Kidney epithelial cell (primary cell): Measurements from ENCODE around the gene CELSR1. TPM values are rescaled to one million over a fixed set of nuclear protein-coding genes. Genes with fewer than 3 reads are reported as not detected.
A peak's percentile ranks its signal among the peaks of the same experiment; 100 is the strongest.

Experiments
- DNase-seq: peaks from one replicate; pipeline ENCODE4 v3.0.0-alpha.2; 2010; ENCODE audit warnings: low read depth
- H3K27me3 ChIP-seq: 2 replicates; pipeline ENCODE4 v1.6.0; 2011; ENCODE audit warnings: low read length; ENCODE audit not compliant: control insufficient read depth, insufficient read depth
- H3K36me3 ChIP-seq: 2 replicates; pipeline ENCODE4 v1.5.1; 2011; ENCODE audit warnings: low read length; ENCODE audit not compliant: control insufficient read depth, insufficient read depth
- H3K4me3 ChIP-seq: 2 replicates; pipeline ENCODE4 v1.5.1; 2011; ENCODE audit warnings: low read depth, mild to moderate bottlenecking, control low read depth, low read length
- total RNA-seq: library from RNA; depleted of rRNA; stranded (reverse); fragments of >200 nt; gene quantifications from 2 replicates; pipeline ENCODE4 v1.2.3, GENCODE V29; 2015
- TF ChIP-seq, protein P1 (sequence below): IDR thresholded peaks from 2 replicates; pipeline ENCODE4 v1.5.1; 2011; ENCODE audit warnings: mild to moderate bottlenecking, moderate library complexity, low read length, control low read depth, inconsistent platforms; ENCODE audit not compliant: insufficient read depth, poor library complexity, severe bottlenecking

Gene CELSR1
- total RNA-seq, 1 donor from 2014 or later, result 180 TPM

DNA sequence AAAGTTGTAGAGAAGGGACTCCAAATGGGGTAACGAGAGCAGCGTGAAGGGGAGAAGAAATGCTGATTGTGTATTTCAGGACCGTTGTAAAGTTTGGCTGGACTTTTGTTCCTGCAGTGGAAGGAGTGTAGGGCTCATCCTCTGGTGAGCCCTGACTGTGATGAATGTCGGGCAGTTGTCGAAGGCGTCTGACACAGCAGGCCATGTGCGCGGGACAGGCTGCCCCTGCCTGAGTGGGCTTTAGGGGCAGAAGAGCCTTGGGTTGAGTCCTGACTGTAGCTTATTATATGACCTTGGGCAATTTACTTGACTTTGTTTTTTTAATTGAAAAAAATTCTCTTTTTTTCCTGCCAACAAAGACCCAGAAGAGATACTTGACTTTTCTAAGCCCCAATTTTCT, 198.8 kb downstream of the CELSR1 start:
- TF ChIP-seq, protein P1, sequence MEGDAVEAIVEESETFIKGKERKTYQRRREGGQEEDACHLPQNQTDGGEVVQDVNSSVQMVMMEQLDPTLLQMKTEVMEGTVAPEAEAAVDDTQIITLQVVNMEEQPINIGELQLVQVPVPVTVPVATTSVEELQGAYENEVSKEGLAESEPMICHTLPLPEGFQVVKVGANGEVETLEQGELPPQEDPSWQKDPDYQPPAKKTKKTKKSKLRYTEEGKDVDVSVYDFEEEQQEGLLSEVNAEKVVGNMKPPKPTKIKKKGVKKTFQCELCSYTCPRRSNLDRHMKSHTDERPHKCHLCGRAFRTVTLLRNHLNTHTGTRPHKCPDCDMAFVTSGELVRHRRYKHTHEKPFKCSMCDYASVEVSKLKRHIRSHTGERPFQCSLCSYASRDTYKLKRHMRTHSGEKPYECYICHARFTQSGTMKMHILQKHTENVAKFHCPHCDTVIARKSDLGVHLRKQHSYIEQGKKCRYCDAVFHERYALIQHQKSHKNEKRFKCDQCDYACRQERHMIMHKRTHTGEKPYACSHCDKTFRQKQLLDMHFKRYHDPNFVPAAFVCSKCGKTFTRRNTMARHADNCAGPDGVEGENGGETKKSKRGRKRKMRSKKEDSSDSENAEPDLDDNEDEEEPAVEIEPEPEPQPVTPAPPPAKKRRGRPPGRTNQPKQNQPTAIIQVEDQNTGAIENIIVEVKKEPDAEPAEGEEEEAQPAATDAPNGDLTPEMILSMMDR, result no peak
- H3K27me3 ChIP-seq, result no peaks in the 10 kb centered on the region
- no peak for DNase-seq
- no peak overlapping the region for H3K4me3 ChIP-seq
- H3K36me3 ChIP-seq, result peaks cover 8% of the 10 kb centered on the region

DNA sequence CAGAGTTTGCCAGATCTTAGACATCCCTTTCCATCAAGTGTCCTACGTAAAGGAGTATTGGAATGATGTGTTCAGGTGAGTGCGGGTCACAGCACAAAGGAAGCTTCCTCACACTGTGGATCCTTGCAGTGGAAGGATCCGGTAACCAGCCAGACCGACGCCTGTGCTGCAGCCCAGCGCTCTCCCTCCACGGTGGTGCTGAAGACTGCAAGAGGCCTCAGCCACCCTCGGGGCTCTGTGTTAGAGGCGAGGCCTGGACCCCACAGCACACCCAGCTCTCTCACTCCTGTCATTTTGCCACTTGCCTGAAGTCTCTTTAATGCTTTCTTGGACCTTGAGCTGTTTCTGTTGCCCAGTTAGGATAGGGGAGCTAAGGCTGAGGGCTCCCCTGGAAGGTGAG, 199.6 kb downstream of the CELSR1 start:
- Histone ChIP-seq H3K36me3 (peaks cover 8% of the 10 kb centered on the region), H3K4me3 (no peak overlapping the region), H3K27me3 (no peaks in the 10 kb centered on the region)
- no peak for DNase-seq
- TF ChIP-seq, protein P1, result no peak

DNA sequence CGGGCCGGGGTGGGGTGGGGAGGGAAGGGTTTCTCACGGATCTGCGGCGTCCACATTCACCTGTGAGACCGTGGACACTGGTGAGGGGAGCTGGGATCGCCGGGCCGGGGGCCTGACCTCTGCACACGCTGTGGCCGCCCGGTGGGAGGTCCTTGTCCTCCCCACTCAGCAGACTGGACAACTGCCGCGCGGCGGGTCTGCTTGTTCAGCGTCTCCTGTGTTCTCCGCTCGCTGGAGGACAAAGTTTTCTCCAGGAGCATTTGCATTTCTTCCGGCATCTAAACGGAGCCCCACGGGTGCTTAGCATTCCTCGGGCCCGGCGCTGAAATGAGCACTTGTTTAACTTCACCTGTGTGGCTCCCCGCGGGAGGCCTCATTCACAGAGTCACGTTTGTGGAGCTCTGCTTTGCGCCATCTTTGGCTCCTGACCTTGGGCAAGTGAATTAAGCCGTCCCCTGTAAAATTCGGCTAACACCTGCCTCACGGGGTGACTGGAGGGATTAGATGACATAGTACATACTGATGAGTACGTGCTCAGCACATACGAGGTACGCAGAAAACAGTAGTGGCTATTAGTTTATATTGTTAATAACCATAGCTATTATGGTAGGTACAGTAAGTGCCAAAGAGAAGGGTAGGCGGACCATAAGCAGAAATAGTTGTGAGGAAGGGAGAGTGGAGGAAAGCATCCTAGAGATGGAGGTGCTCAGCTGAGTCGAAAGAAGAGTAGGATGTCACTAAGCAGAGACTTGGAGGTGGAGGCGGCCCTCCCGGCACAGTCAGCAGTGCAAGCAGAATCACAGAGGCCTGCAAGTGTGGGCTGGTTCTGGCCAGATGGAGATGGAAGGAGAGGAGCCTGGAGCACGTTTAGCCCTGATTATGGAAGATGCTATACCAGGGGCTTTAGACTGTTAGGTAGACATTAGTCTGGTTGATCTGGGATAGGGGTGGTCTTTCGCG, 201.0 kb downstream of the CELSR1 start:
- Histone ChIP-seq H3K4me3 (peak overlapping the region; percentile 99), H3K36me3 (peaks cover 8% of the 10 kb centered on the region), H3K27me3 (no peaks in the 10 kb centered on the region)
- TF ChIP-seq, protein P1, result no peak
- DNase-seq, result no peak

DNA sequence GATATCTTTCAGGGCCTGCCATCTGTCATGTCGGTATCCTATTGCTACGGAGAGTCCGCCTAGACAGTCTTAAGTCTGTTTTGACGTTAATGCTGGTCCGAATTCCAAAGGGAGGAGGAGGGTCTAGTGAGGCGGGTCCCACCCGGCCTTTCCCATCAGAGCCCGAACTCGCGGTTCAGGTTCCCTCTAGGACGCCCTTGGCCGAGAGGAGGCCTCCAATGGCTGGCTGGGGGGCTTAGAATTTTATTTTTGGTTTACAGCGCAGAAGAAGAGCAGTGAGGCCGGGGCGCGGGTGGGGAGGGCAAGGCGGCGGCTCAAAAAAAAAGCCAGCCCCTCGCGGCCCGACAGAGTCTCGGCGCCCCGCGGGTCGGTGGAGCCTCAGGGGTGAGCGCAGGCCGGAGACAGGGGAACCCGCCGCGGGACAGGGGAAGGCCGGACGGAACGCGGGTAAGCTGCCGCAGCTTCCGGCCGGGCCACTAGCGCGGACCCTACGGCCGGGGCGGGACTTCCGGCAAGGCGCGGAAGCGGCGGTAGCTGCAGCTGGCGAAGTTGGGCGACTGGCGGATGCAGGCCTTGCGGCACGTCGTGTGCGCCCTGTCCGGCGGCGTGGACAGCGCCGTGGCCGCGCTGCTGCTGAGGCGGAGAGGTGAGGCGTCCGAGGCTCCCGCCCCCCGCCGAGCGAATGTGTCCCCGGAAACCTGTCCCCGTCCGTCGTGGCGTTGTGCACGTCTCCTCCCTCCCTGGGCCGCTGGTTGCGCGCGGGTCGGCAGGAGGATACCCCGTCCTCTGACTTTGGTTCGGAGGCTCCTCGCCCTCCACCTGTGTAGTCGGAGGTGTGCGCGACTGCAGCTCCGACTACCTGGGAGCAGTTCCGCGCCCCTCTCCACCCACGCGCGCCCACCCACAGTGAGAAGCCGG, 202.0 kb downstream of the CELSR1 start, which contains the start of gene TRMU:
Gene TRMU, plus strand, starts transcription at position 514 of the 918 bp plus-strand sequence. Its CDS starts 51 bp downstream, at position 565.
- Histone ChIP-seq H3K36me3 (peaks cover 6% of the 10 kb centered on the region), H3K4me3 (peak within 1 kb of the TSS; percentile 99)
- TF ChIP-seq, protein P1, result no peak

DNA sequence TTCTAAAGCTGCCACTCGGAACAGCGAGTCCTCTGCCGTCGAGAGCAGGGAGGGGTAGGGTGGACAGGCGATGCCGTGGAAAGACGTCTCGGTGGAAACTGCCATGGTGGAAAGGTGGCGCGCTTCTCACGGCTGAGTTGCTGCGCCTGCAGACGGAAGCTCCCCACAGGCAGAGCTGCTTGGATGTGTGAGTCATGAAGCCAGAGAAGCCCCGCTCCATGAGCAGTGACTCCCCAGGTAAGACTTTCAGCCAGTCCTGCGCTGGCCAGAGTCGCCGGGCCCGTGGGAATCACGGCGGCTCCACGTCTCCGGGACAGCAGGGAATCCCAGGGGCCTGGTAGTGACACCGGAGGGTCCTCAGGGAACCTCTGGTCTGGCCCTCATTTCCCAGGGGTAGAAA, 205.9 kb downstream of the CELSR1 start:
- no peak overlapping the region for H3K4me3 ChIP-seq
- no peaks in the 10 kb centered on the region for H3K27me3 ChIP-seq
- no peak for DNase-seq
- H3K36me3 ChIP-seq, result peaks cover 4% of the 10 kb centered on the region
- TF ChIP-seq, protein P1, result no peak

More for the DNA sequence above, 202.0 kb downstream of the CELSR1 start, which contains the start of gene TRMU:
- DNase-seq, result peak; percentile 56
- H3K27me3 ChIP-seq, result no peaks in the 10 kb centered on the region
